ENCODE measurements around the gene AUTS2.

The AUTS2 gene

GRCh38 chr7:69871213-69871885 is 273.1 kb downstream of the AUTS2 start:
- H3K4me3 ChIP-seq (ENCODE audit: low read length), result no peak overlapping the region
- TF ChIP-seq ZNF274 (IDR thresholded peaks at IDR 0.05; ENCODE audit: low read depth, low read length), result no peak

GRCh38 chr7:69871886-69872569 is 273.8 kb downstream of the AUTS2 start:
- no peak overlapping the region for H3K4me3 ChIP-seq (ENCODE audit: low read length)
- TF ChIP-seq ZNF274 (IDR thresholded peaks at IDR 0.05; ENCODE audit: low read depth, low read length), result no peak

- no peak for TF ChIP-seq ZNF274 (IDR thresholded peaks at IDR 0.05; ENCODE audit: low read depth, low read length)
- H3K4me3 ChIP-seq (ENCODE audit: low read length), result no peak overlapping the region
Observed at GRCh38 chr7:69873512-69873911, 275.2 kb downstream of the AUTS2 start.

GRCh38 chr7:69878015-69878414 is 279.7 kb downstream of the AUTS2 start:
- TF ChIP-seq ZNF274 (IDR thresholded peaks at IDR 0.05; ENCODE audit: low read depth, low read length), result no peak
- H3K4me3 ChIP-seq (ENCODE audit: low read length), result no peak overlapping the region

DNA sequence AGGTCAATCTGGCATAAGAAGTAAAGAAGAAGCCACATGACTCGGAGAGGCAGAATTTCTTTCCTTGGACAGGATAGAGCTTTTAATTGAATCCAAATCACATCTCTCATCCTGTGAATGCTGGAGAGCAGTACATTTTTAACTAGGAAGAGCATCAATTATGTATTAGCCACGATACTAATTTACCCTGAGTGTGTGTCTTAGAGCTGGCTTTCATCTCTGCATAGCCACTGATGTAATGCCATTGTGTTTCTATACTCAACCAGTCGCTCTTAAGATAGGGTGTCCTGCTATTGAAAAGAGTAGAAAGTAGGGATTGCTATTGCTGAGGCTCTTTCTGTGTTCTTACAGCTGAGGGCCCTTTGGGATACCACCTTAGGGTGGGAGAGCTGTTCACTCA is 280.3 kb downstream of the AUTS2 start:
- no peak for TF ChIP-seq ZNF274 (IDR thresholded peaks at IDR 0.05; ENCODE audit: low read depth, low read length)
- no peak overlapping the region for H3K4me3 ChIP-seq (ENCODE audit: low read length)

DNA sequence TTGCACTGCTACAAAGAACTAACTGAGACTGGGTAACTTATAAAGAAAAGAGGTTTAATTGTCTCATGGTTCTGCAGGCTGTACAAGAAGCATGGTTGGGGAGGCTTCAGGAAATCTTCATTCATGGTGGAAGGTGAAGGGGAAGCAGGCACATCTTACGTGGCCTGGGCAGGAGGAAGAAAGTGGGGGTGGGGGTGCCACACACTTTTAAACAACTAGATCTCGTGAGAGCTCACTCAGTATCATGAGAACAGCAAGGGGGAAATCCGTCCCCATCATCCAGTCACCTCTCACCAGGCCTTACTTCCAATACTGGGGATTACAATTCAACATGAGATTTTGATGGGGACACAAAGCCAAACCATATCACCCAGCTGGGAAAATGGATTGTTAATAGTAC is 281.7 kb downstream of the AUTS2 start:
- no peak for TF ChIP-seq ZNF274 (IDR thresholded peaks at IDR 0.05; ENCODE audit: low read depth, low read length)
- no peak overlapping the region for H3K4me3 ChIP-seq (ENCODE audit: low read length)

- no peak overlapping the region for H3K4me3 ChIP-seq (ENCODE audit: low read length)
- no peak for TF ChIP-seq ZNF274 (IDR thresholded peaks at IDR 0.05; ENCODE audit: low read depth, low read length)
Observed at GRCh38 chr7:69880840-69881239, 282.6 kb downstream of the AUTS2 start.

DNA sequence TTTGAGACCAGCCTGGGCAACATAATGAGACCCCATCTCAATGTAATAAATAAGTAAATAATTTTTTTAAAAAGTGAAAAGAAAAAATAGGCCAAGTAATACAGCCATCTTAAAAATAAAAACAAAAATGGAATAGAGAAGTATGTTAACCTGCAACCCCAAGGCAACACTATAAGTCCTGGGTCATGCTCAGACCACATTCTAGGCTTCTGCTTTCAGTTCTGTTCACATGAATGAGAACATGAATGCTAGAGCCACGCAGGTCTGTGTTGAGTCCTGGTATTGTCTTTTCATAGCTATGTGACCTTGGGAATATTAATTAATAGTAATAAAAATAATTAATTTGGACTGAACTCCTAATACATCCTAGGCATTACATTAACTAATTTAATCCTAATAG is 284.0 kb downstream of the AUTS2 start:
- no peak for TF ChIP-seq ZNF274 (IDR thresholded peaks at IDR 0.05; ENCODE audit: low read depth, low read length)
- H3K4me3 ChIP-seq (ENCODE audit: low read length), result no peak overlapping the region

GRCh38 chr7:69883399-69883891 is 285.2 kb downstream of the AUTS2 start:
- no peak for TF ChIP-seq ZNF274 (IDR thresholded peaks at IDR 0.05; ENCODE audit: low read depth, low read length)
- H3K4me3 ChIP-seq (ENCODE audit: low read length), result no peak overlapping the region

DNA sequence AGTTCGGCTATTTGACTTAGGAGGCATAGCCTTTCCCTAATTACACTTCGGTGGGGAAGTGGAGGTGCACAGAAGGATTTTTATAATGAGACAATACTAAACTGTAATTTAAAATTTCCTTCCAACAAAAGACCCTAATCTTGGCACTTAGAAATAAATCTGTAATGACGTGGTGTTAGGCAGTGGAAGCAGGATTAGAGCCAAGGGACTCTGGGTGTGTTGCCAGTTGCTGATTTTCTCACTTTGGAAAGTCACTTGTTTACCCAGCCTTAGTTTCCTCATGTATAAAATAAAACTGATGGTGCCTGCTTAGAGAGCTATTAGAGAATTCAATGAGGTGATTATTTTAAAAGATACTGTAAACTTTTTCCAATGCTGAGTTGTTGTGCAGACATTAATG is 287.2 kb downstream of the AUTS2 start:
- H3K4me3 ChIP-seq (ENCODE audit: low read length), result no peak overlapping the region
- TF ChIP-seq ZNF274 (IDR thresholded peaks at IDR 0.05; ENCODE audit: low read depth, low read length), result no peak

GRCh38 chr7:69889338-69889975 is 291.2 kb downstream of the AUTS2 start:
- 0 out of 2 replicates have a peak overlapping the region, but pooled peaks have one; percentile 23 for H3K4me3 ChIP-seq (ENCODE audit: low read length)
- TF ChIP-seq ZNF274 (IDR thresholded peaks at IDR 0.05; ENCODE audit: low read depth, low read length), result no peak

- no peak for TF ChIP-seq ZNF274 (IDR thresholded peaks at IDR 0.05; ENCODE audit: low read depth, low read length)
- H3K4me3 ChIP-seq (ENCODE audit: low read length), result 0 out of 2 replicates have a peak overlapping the region, but pooled peaks have one; percentile 23
Observed at GRCh38 chr7:69889976-69890351, 291.7 kb downstream of the AUTS2 start.

DNA sequence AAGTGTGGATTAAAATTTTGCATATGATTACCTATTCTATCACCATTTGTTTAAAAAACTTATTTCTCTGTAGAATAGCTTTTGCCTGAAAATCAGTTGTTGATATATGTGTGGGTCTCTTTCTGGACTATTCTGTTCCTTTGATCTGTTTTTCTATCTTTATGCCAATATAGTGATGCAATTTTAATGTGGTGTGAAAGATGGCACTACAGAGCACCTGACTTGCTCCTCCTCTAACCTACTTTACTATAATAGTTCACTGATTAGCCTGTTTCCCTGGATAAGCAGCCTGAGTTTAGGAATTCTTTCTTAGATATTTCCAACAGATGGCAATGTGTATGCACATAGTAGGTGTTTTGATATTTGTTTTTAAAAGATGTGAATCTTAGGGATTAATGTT is 294.5 kb downstream of the AUTS2 start:
- H3K4me3 ChIP-seq (ENCODE audit: low read length), result no peak overlapping the region
- TF ChIP-seq ZNF274 (IDR thresholded peaks at IDR 0.05; ENCODE audit: low read depth, low read length), result no peak

GRCh38 chr7:69893906-69894305 is 295.6 kb downstream of the AUTS2 start:
- no peak for TF ChIP-seq ZNF274 (IDR thresholded peaks at IDR 0.05; ENCODE audit: low read depth, low read length)
- H3K4me3 ChIP-seq (ENCODE audit: low read length), result no peak overlapping the region

- H3K4me3 ChIP-seq (ENCODE audit: low read length), result no peak overlapping the region
- no peak for TF ChIP-seq ZNF274 (IDR thresholded peaks at IDR 0.05; ENCODE audit: low read depth, low read length)
Observed at GRCh38 chr7:69895446-69895845, 297.2 kb downstream of the AUTS2 start.

Measured in GM08714 (cell line).